MCF 10A (cell line): ENCODE data around the gene PLA2G2C. TPM values are rescaled to one million over a fixed set of nuclear protein-coding genes. Genes with fewer than 3 reads are reported as not detected.

Experiments used
- BruUV-seq: library from RNA; stranded (reverse); fragments of 400-500 nt; replicated peaks from 2 replicates; lab custom pipeline; 2021; lab: Mats Ljungman, UMichigan
- CTCF ChIA-PET: fragments of 300-600 bp; sonication (Branson Sonifier 250); formaldehyde crosslinking; extraction: SDS; loops from one replicate; lab custom pipeline; 2021; ENCODE audit warnings: antibody characterized with exemption, inconsistent platforms; lab: Yijun Ruan, JAX
- POLR2A ChIA-PET: fragments of 300-600, 350-650 bp; sonication (Branson Sonifier 250); formaldehyde crosslinking; extraction: SDS; loops from one replicate; lab custom pipeline; 2020; ENCODE audit warnings: antibody characterized with exemption, inconsistent platforms; lab: Yijun Ruan, JAX
- DNase-seq: peaks from one replicate; pipeline ENCODE4 v3.0.0-alpha.2; 2018; ENCODE audit not compliant: unreplicated experiment
- H3K27ac Mint-ChIP-seq: one replicate; pipeline ENCODE4 v1.8.0; 2022; ENCODE audit warnings: mild to moderate bottlenecking, low read depth, mixed read lengths; ENCODE audit not compliant: unreplicated experiment
- H3K27me3 Mint-ChIP-seq: one replicate; pipeline ENCODE4 v1.8.0; 2022; ENCODE audit warnings: mixed read lengths; ENCODE audit not compliant: insufficient read depth, unreplicated experiment
- H3K36me3 Mint-ChIP-seq: one replicate; pipeline ENCODE4 v1.8.0; 2022; ENCODE audit warnings: mild to moderate bottlenecking, moderate library complexity, mixed read lengths; ENCODE audit not compliant: insufficient read depth, unreplicated experiment
- H3K4me1 Mint-ChIP-seq: one replicate; pipeline ENCODE4 v1.8.0; 2022; ENCODE audit warnings: mixed read lengths; ENCODE audit not compliant: insufficient read depth, unreplicated experiment
- H3K4me3 Mint-ChIP-seq: one replicate; pipeline ENCODE4 v1.8.0; 2022; ENCODE audit warnings: mild to moderate bottlenecking, moderate library complexity, mixed read lengths; ENCODE audit not compliant: unreplicated experiment
- H3K9me3 Mint-ChIP-seq: one replicate; pipeline ENCODE4 v1.8.0; 2022; ENCODE audit warnings: mixed read lengths; ENCODE audit not compliant: unreplicated experiment
- CTCF ChIP-seq: fragments of 200-600 bp; IDR thresholded peaks from one replicate; pipeline ENCODE4 v1.8.0; 2022; ENCODE audit warnings: antibody characterized with exemption, mild to moderate bottlenecking; ENCODE audit not compliant: unreplicated experiment
- intact Hi-C: fragments of 100-400 bp; cut with micrococcal nuclease; formaldehyde crosslinking; loops from 2 replicates; pipeline ENCODE4 v1.14.1; 2022
- total RNA-seq: library from RNA; stranded (reverse); gene quantifications from 2 replicates; pipeline ENCODE4 v1.2.3, GENCODE V29; 2022

PLA2G2C gene
- total RNA-seq, 1 experiment from 2014 or later = not detected

GRCh38 chr1:20172033-20172590 lies 14.2 kb downstream of the PLA2G2C start:
- Mint-ChIP-seq H3K27me3 (no peaks in the 10 kb centered on the region), H3K36me3 (no peaks in the 10 kb centered on the region), H3K4me1 (peaks cover 6% of the 10 kb centered on the region), H3K4me3 (no peak overlapping the region), H3K9me3 (no peaks in the 10 kb centered on the region), H3K27ac (peak overlapping the region; percentile 67)
- no peak for TF ChIP-seq CTCF
- no TSS peak for BruUV-seq
- CTCF ChIA-PET = interaction anchor here (0.6 to 2.0 kb wide), 3 partner anchors 8 to 586 kb away, joined by 3 to 15 read pairs (median 4); no protein-coding TSS in a partner anchor
- DNase-seq = no peak
- intact Hi-C loops = no loop called here
- POLR2A ChIA-PET = no interaction called here

GRCh38 chr1:20169932-20170331 lies 16.4 kb downstream of the PLA2G2C start:
- no TSS peak for BruUV-seq
- H3K27ac Mint-ChIP-seq = no peak overlapping the region
- H3K4me3 Mint-ChIP-seq = no peak overlapping the region
- peaks cover 5% of the 10 kb centered on the region for H3K9me3 Mint-ChIP-seq
- no peaks in the 10 kb centered on the region for H3K27me3 Mint-ChIP-seq
- CTCF ChIA-PET = interaction anchor here (0.6 to 0.8 kb wide), 3 partner anchors 43 to 345 kb away, joined by 3 to 5 read pairs (median 4); no protein-coding TSS in a partner anchor
- H3K36me3 Mint-ChIP-seq = no peaks in the 10 kb centered on the region
- intact Hi-C loops = loop anchor here (10.0 kb wide), 1 partner anchor 325 kb away; no protein-coding TSS in a partner anchor
- no peak for DNase-seq
- H3K4me1 Mint-ChIP-seq = peaks cover 16% of the 10 kb centered on the region
- no peak for TF ChIP-seq CTCF
- POLR2A ChIA-PET = no interaction called here

GRCh38 chr1:20168564-20169491 lies 17.5 kb downstream of the PLA2G2C start:
- CTCF ChIA-PET = no interaction called here
- Mint-ChIP-seq H3K36me3 (no peaks in the 10 kb centered on the region), H3K27ac (no peak overlapping the region), H3K27me3 (no peaks in the 10 kb centered on the region), H3K4me1 (peaks cover 16% of the 10 kb centered on the region), H3K4me3 (no peak overlapping the region), H3K9me3 (peaks cover 5% of the 10 kb centered on the region)
- TF ChIP-seq CTCF = no peak
- POLR2A ChIA-PET = no interaction called here
- intact Hi-C loops = loop anchor here (10.0 kb wide), 1 partner anchor 326 kb away; no protein-coding TSS in a partner anchor
- no peak for DNase-seq
- BruUV-seq = no TSS peak

- H3K9me3 Mint-ChIP-seq = peaks cover 11% of the 10 kb centered on the region
- H3K27me3 Mint-ChIP-seq = no peaks in the 10 kb centered on the region
- CTCF ChIA-PET = interaction anchor here (1.9 kb wide), 1 partner anchor 327 kb away, joined by 7 read pairs; no protein-coding TSS in a partner anchor
- H3K4me3 Mint-ChIP-seq = no peak overlapping the region
- H3K36me3 Mint-ChIP-seq = no peaks in the 10 kb centered on the region
- no peak for DNase-seq
- no TSS peak for BruUV-seq
- POLR2A ChIA-PET = interaction anchor here (0.7 to 1.0 kb wide), 2 partner anchors 305 to 328 kb away, joined by 3 read pairs; no protein-coding TSS in a partner anchor
- peaks cover 16% of the 10 kb centered on the region for H3K4me1 Mint-ChIP-seq
- intact Hi-C loops = loop anchor here (10.0 kb wide), 1 partner anchor 328 kb away; no protein-coding TSS in a partner anchor
- no peak for TF ChIP-seq CTCF
- H3K27ac Mint-ChIP-seq = no peak overlapping the region
Measured at GRCh38 chr1:20167126-20167525, 19.2 kb downstream of the PLA2G2C start.
